HG02642 (cell line): Measurements from ENCODE around the gene GPN3.
"Not testable (repeated sequence)": the region's sequence is repeated elsewhere in the genome, so short reads cannot be mapped to it uniquely, and the experiment has no call there.

Source experiments
- ATAC-seq: cut with Tn5 transposase; IDR thresholded peaks from one replicate; pipeline ENCODE4 v1.9.1; 2021; ENCODE audit warnings: mild to moderate bottlenecking; ENCODE audit not compliant: unreplicated experiment, poor library complexity

Gene GPN3

GRCh38 chr12:110468214-110469048, at the start of gene GPN3, which contains the start of gene FAM216A:
TSS of gene GPN3 (minus strand) at chr12:110468257. CDS start at chr12:110468203, 54 bp downstream.
TSS of gene FAM216A (plus strand) at chr12:110468845. CDS start at chr12:110468876, 31 bp downstream.
- ATAC-seq: peak; percentile 83

- no peak for ATAC-seq
Measured at GRCh38 chr12:110516995-110517394, 48.9 kb upstream of the GPN3 start.

- no peak for ATAC-seq
Measured at GRCh38 chr12:110514363-110514762, 46.3 kb upstream of the GPN3 start.

- ATAC-seq: no peak
Measured at GRCh38 chr12:110513842-110514241, 45.8 kb upstream of the GPN3 start.

- ATAC-seq: no peak
Measured at GRCh38 chr12:110508071-110508586, 40.1 kb upstream of the GPN3 start.

GRCh38 chr12:110505332-110505731, 37.3 kb upstream of the GPN3 start:
- ATAC-seq: no peak

- ATAC-seq: no peak
Measured at GRCh38 chr12:110503432-110503831, 35.4 kb upstream of the GPN3 start.

- peak; percentile 93 for ATAC-seq
Measured at GRCh38 chr12:110501752-110502738, 34.0 kb upstream of the GPN3 start, which contains the start of the genes RAD9B and VPS29. TSS of gene RAD9B (plus strand) at chr12:110502331. CDS start at chr12:110502338, 7 bp downstream. TSS of gene VPS29 (minus strand) at chr12:110502111. CDS start at chr12:110502051, 60 bp downstream.

GRCh38 chr12:110501399-110501751, 33.3 kb upstream of the GPN3 start:
- no peak for ATAC-seq

GRCh38 chr12:110498984-110499706, 31.1 kb upstream of the GPN3 start:
- no peak for ATAC-seq

GRCh38 chr12:110475426-110475825, 7.4 kb upstream of the GPN3 start:
- ATAC-seq: no peak

GRCh38 chr12:110467847-110468213, 227 bp downstream of the GPN3 start:
- no peak for ATAC-seq

GRCh38 chr12:110466791-110467190, 1.3 kb downstream of the GPN3 start:
- no peak for ATAC-seq

GRCh38 chr12:110465765-110466164, 2.3 kb downstream of the GPN3 start:
- not testable (repeated sequence) for ATAC-seq

GRCh38 chr12:110465024-110465423, 3.0 kb downstream of the GPN3 start:
- ATAC-seq: no peak

GRCh38 chr12:110461189-110461588, 6.9 kb downstream of the GPN3 start:
- ATAC-seq: not testable (repeated sequence)

GRCh38 chr12:110458756-110459155, 9.3 kb downstream of the GPN3 start:
- ATAC-seq: no peak

GRCh38 chr12:110453569-110454296, 14.3 kb downstream of the GPN3 start:
- ATAC-seq: no peak

GRCh38 chr12:110451263-110451662, 16.8 kb downstream of the GPN3 start:
- no peak for ATAC-seq
